Upper lobe of left lung (tissue), 4 donors: ENCODE data around the gene COASY.
"Not testable (repeated sequence)": the region's sequence is repeated elsewhere in the genome, so short reads cannot be mapped to it uniquely, and the experiment has no call there.

Experiments
- CTCF ChIP-seq, 6 experiments: fragments of 450-650 bp in 4 of 6; fragments of 200-600 bp in 2 of 6; sonication (generic) in 2 of 6; IDR thresholded peaks; one replicate each; pipeline ENCODE4 v1.5.1; 2016 to 2019; ENCODE audit warnings: antibody characterized with exemption in 6 of 6
- EP300 ChIP-seq, 4 donors: sonication (generic); formaldehyde crosslinking; IDR thresholded peaks; one replicate each; pipeline ENCODE4 v1.5.1; 2017; ENCODE audit warnings: antibody characterized with exemption in 4 of 4, control low read depth in 2 of 4
- POLR2A ChIP-seq, 4 donors: fragments of 450-650 bp; IDR thresholded peaks; one replicate each; pipeline ENCODE4 v1.5.1; 2016 to 2017; ENCODE audit warnings: antibody characterized with exemption in 4 of 4, mild to moderate bottlenecking in 2 of 4
- POLR2AphosphoS5 ChIP-seq, 2 donors: sonication (generic); formaldehyde crosslinking; IDR thresholded peaks; one replicate each; pipeline ENCODE4 v1.5.1; 2017; ENCODE audit warnings: antibody characterized with exemption in 2 of 2

DNA sequence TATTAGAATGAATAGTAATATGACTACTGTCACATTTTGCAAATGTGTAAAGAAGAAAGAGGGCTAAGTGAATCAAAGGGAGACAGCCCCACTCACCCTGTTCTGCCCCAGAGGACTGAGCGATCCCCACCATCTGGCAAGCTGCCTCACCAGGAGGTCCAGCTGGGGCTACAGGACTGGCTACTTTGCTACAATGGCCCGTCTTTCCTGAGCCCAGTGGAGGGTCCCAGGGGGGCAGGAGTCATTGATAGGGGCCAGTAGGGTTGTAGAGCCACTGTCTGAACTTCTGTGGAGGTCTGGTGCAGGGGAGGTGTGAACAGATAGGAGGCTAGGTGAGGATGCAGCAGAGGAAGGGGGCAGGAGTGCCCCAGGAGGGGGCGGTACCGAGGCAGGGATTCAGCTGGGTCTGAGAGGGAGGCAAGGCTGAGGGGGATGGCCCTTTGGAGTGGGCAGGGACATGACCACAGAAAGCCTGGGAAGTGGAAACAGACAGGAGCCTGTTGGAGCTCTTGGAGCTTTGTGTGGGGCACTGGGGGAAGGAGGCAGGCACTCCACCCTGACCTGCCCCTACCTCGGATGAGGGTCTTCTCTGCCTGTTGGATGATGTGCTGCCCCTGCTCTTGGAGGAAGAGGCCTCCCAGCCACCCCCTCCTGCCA, 5.9 kb upstream of the COASY start:
- TF ChIP-seq EP300, CTCF, POLR2AphosphoS5, POLR2A (IDR thresholded peaks at IDR 0.05): not testable (repeated sequence)
